Calu3 (cell line): ENCODE measurements around the gene TMEM235. TPM values are rescaled to one million over a fixed set of nuclear protein-coding genes. Genes with fewer than 3 reads are reported as not detected.

ENCODE experiments used
- BruUV-seq: library from RNA; stranded (reverse); fragments of 400-500 nt; replicated peaks from 2 replicates; lab custom pipeline; 2021; lab: Mats Ljungman, UMichigan
- CTCF ChIA-PET: fragments of 300-600 bp; sonication (Branson Sonifier 250); formaldehyde crosslinking; loops from one replicate; lab custom pipeline; 2022; ENCODE audit warnings: antibody characterized with exemption; lab: Charles Lee
- DNase-seq: peaks from one replicate; pipeline ENCODE4 v3.0.0; 2022
- H3K27ac Mint-ChIP-seq: one replicate; pipeline ENCODE4 v1.8.0; 2022; ENCODE audit warnings: mixed read lengths; ENCODE audit not compliant: unreplicated experiment
- H3K27me3 Mint-ChIP-seq: one replicate; pipeline ENCODE4 v1.8.0; 2022; ENCODE audit warnings: mixed read lengths; ENCODE audit not compliant: unreplicated experiment
- H3K36me3 Mint-ChIP-seq: one replicate; pipeline ENCODE4 v1.8.0; 2022; ENCODE audit warnings: mild to moderate bottlenecking, moderate library complexity, mixed read lengths; ENCODE audit not compliant: insufficient read depth, unreplicated experiment
- H3K4me1 Mint-ChIP-seq: one replicate; pipeline ENCODE4 v1.8.0; 2022; ENCODE audit warnings: mild to moderate bottlenecking, low read depth, mixed read lengths; ENCODE audit not compliant: unreplicated experiment
- H3K4me3 Mint-ChIP-seq: one replicate; pipeline ENCODE4 v1.8.0; 2022; ENCODE audit warnings: mild to moderate bottlenecking, low read depth, moderate library complexity, mixed read lengths; ENCODE audit not compliant: unreplicated experiment
- H3K9me3 Mint-ChIP-seq: one replicate; pipeline ENCODE4 v1.8.0; 2022; ENCODE audit warnings: low read depth, mixed read lengths; ENCODE audit not compliant: unreplicated experiment
- CTCF ChIP-seq: fragments of 200-600 bp; IDR thresholded peaks from one replicate; pipeline ENCODE4 v1.8.0; 2022; ENCODE audit warnings: antibody characterized with exemption; ENCODE audit not compliant: unreplicated experiment
- intact Hi-C: fragments of 100-400 bp; cut with micrococcal nuclease; formaldehyde crosslinking; loops from one replicate; pipeline ENCODE4 v1.10.0; 2022; ENCODE audit not compliant: unreplicated experiment
- total RNA-seq: library from RNA; stranded (reverse); gene quantifications from 2 replicates; pipeline ENCODE4 v1.2.3, GENCODE V29; 2022

The TMEM235 gene
- total RNA-seq, 1 experiment from 2014 or later: not detected

GRCh38 chr17:78205124-78205775 is 26.2 kb upstream of the TMEM235 start:
- no peaks in the 10 kb centered on the region for H3K4me1 Mint-ChIP-seq
- H3K27me3 Mint-ChIP-seq: no peaks in the 10 kb centered on the region
- H3K27ac Mint-ChIP-seq: no peak overlapping the region

GRCh38 chr17:78206298-78206697 is 25.1 kb upstream of the TMEM235 start:
- CTCF ChIA-PET: interaction anchor here (0.7 to 1.1 kb wide), 3 partner anchors 31 to 258 kb away, joined by 3 to 9 read pairs (median 5); no protein-coding TSS in a partner anchor
- intact Hi-C loops: no loop called here
- H3K4me3 Mint-ChIP-seq: no peak overlapping the region
- H3K27ac Mint-ChIP-seq: no peak overlapping the region
- H3K36me3 Mint-ChIP-seq: no peaks in the 10 kb centered on the region
- H3K4me1 Mint-ChIP-seq: no peaks in the 10 kb centered on the region
- BruUV-seq: no TSS peak
- no peak for DNase-seq
- no peaks in the 10 kb centered on the region for H3K27me3 Mint-ChIP-seq
- no peak for TF ChIP-seq CTCF
- no peaks in the 10 kb centered on the region for H3K9me3 Mint-ChIP-seq

More at GRCh38 chr17:78205124-78205775, 26.2 kb upstream of the TMEM235 start:
- BruUV-seq: no TSS peak
- intact Hi-C loops: no loop called here
- TF ChIP-seq CTCF: no peak
- H3K36me3 Mint-ChIP-seq: no peaks in the 10 kb centered on the region
- CTCF ChIA-PET: no interaction called here
- H3K9me3 Mint-ChIP-seq: no peaks in the 10 kb centered on the region
- DNase-seq: no peak
- H3K4me3 Mint-ChIP-seq: no peak overlapping the region

- no peak for TF ChIP-seq CTCF
- no peaks in the 10 kb centered on the region for H3K9me3 Mint-ChIP-seq
- intact Hi-C loops: no loop called here
- H3K36me3 Mint-ChIP-seq: no peaks in the 10 kb centered on the region
- H3K4me3 Mint-ChIP-seq: no peak overlapping the region
- no peak overlapping the region for H3K27ac Mint-ChIP-seq
- no peaks in the 10 kb centered on the region for H3K27me3 Mint-ChIP-seq
- no peaks in the 10 kb centered on the region for H3K4me1 Mint-ChIP-seq
- no peak for DNase-seq
- BruUV-seq: no TSS peak
- CTCF ChIA-PET: no interaction called here
Observed at GRCh38 chr17:78208486-78208885, 22.9 kb upstream of the TMEM235 start.

GRCh38 chr17:78210111-78210510 is 21.3 kb upstream of the TMEM235 start:
- CTCF ChIA-PET: no interaction called here
- no peaks in the 10 kb centered on the region for H3K9me3 Mint-ChIP-seq
- no TSS peak for BruUV-seq

More at GRCh38 chr17:78210111-78210510, 21.3 kb upstream of the TMEM235 start:
- Mint-ChIP-seq H3K27ac (no peak overlapping the region), H3K27me3 (no peaks in the 10 kb centered on the region), H3K4me1 (no peaks in the 10 kb centered on the region), H3K4me3 (no peak overlapping the region), H3K36me3 (peaks cover 13% of the 10 kb centered on the region)
- intact Hi-C loops: no loop called here
- no peak for DNase-seq
- TF ChIP-seq CTCF: no peak
